Kidney (tissue), 14 donors: ENCODE data around the gene KRT78. TPM values are rescaled to one million over a fixed set of nuclear protein-coding genes. Genes with fewer than 3 reads are reported as not detected.

Experiments
- DNase-seq, 5 donors: peaks; one replicate each; pipeline ENCODE4 v3.0.0-alpha.2; 2013 to 2020
- FAIRE-seq: peaks from 2 replicates; lab custom pipeline; 2012; peaks lifted over from hg19 to GRCh38; lab: Jason Lieb, UNC
- H3K27ac ChIP-seq, 2 donors: one replicate each; pipeline ENCODE4 v1.7.0; 2013; ENCODE audit warnings: low read depth in 2 of 2, low read length in 2 of 2, inconsistent platforms in 1 of 2
- H3K27me3 ChIP-seq: one replicate; pipeline ENCODE4 v1.7.1; 2013; ENCODE audit warnings: low read length, inconsistent platforms; ENCODE audit not compliant: control insufficient read depth, insufficient read depth
- H3K36me3 ChIP-seq, 3 donors: one replicate each; pipeline versions ENCODE4 v1.7.0 to v1.7.1; 2013; ENCODE audit warnings: low read length in 3 of 3, control low read depth in 1 of 3, inconsistent platforms in 1 of 3; ENCODE audit not compliant: insufficient read depth in 3 of 3, control insufficient read depth in 2 of 3
- H3K4me1 ChIP-seq, 3 donors: one replicate each; pipeline versions ENCODE4 v1.7.0 to v1.7.1; 2013; ENCODE audit warnings: low read length in 3 of 3, inconsistent platforms in 1 of 3, low read depth in 1 of 3; ENCODE audit not compliant: control insufficient read depth in 2 of 3, insufficient read depth in 2 of 3
- H3K4me3 ChIP-seq, 3 donors: one replicate each; pipeline versions ENCODE4 v1.7.0 to v1.8.1; 2013; ENCODE audit warnings: low read length in 3 of 3, control low read depth in 1 of 3, inconsistent platforms in 1 of 3
- H3K9ac ChIP-seq, 3 donors: one replicate each; pipeline versions ENCODE4 v1.7.0 to v1.7.1; 2013; ENCODE audit warnings: low read length in 3 of 3, control low read depth in 1 of 3, inconsistent platforms in 1 of 3
- H3K9me3 ChIP-seq, 3 donors: one replicate each; pipeline versions ENCODE4 v1.7.0 to v1.7.1; 2013; ENCODE audit warnings: low read length in 3 of 3, control low read depth in 1 of 3, inconsistent platforms in 1 of 3; ENCODE audit not compliant: control insufficient read depth in 2 of 3, insufficient read depth in 1 of 3
- CTCF ChIP-seq: IDR thresholded peaks from 3 replicates; pipeline ENCODE4 v1.5.1; 2012; ENCODE audit warnings: mild to moderate bottlenecking, moderate library complexity, borderline replicate concordance; ENCODE audit not compliant: insufficient read depth; ENCODE audit errors: extremely low read depth
- intact Hi-C: fragments of 100-400 bp; cut with DNase I; formaldehyde crosslinking; loops from one replicate; pipeline ENCODE4 v1.11.1; 2022
- polyA plus RNA-seq: library from polyadenylated mRNA; stranded (reverse); fragments of 350-450 nt; fragmentation: Illumina TruSeq; extraction: RNeasy Lipid Tissue Mini Kit (QIAGEN cat#74804); gene quantifications from one replicate; pipeline ENCODE4 v1.2.3, GENCODE V29; 2014; ENCODE audit warnings: low read depth, low replicate concordance; ENCODE audit not compliant: insufficient read depth
- total RNA-seq: library from RNA; stranded (reverse); fragmentation: NEBNext Ultra II Directional; extraction: Animal tissue kit (Norgen Biotek cat#: 25700); gene quantifications from one replicate; pipeline ENCODE4 v1.2.1, GENCODE V29; 2021
- donor health status: control.
- donor health status: control.
- donor health status: control.
- donor health status: control.
- donor health status: control.
- donor health status: DM: yes; HTN: yes; CAD: no.
- donor health status: Normal renal cell carcinoma (clear cell type).

Gene KRT78
- total and polyA plus RNA-seq, 2 donors from 2014 or later, result not detected

- no peaks in the 10 kb centered on the region for H3K36me3 ChIP-seq
- DNase-seq (no peak), FAIRE-seq (no peak)
- no peaks in the 10 kb centered on the region for H3K27me3 ChIP-seq
- H3K4me3 ChIP-seq, result no peak overlapping the region
- TF ChIP-seq CTCF, result no peak
- intact Hi-C loops, result no loop called here
- no peaks in the 10 kb centered on the region for H3K9me3 ChIP-seq
- no peak overlapping the region for H3K9ac ChIP-seq
- no peak overlapping the region for H3K27ac ChIP-seq
- no peaks in the 10 kb centered on the region for H3K4me1 ChIP-seq
Observed at GRCh38 chr12:52827499-52828090, 21.2 kb downstream of the KRT78 start.

GRCh38 chr12:52826611-52827498 lies 21.9 kb downstream of the KRT78 start:
- Histone ChIP-seq H3K9ac (no peak overlapping the region), H3K27ac (no peak overlapping the region), H3K27me3 (no peaks in the 10 kb centered on the region), H3K4me3 (no peak overlapping the region), H3K4me1 (no peaks in the 10 kb centered on the region), H3K36me3 (no peaks in the 10 kb centered on the region), H3K9me3 (no peaks in the 10 kb centered on the region)
- no peak for FAIRE-seq
- DNase-seq, result no peak
- TF ChIP-seq CTCF, result no peak
- intact Hi-C loops, result no loop called here

GRCh38 chr12:52825961-52826360 lies 22.8 kb downstream of the KRT78 start:
- FAIRE-seq, result no peak
- DNase-seq, result no peak
- Histone ChIP-seq H3K27me3 (no peaks in the 10 kb centered on the region), H3K9ac (no peak overlapping the region), H3K27ac (no peak overlapping the region), H3K4me1 (no peaks in the 10 kb centered on the region), H3K36me3 (no peaks in the 10 kb centered on the region), H3K9me3 (no peaks in the 10 kb centered on the region), H3K4me3 (no peak overlapping the region)
- intact Hi-C loops, result no loop called here
- TF ChIP-seq CTCF, result no peak
